SK-N-SH treated with all-trans-retinoic acid at 6 μM for 48 hours (cell line): Measurements from ENCODE around the gene KRTAP5-3.

Source experiments
- ARNTL ChIP-seq: fragments of 450-650 bp; formaldehyde crosslinking; IDR thresholded peaks from 2 replicates; pipeline ENCODE4 v1.5.0; 2020; ENCODE audit warnings: low read depth, mild to moderate bottlenecking, moderate library complexity, borderline replicate concordance
- CREB5 ChIP-seq: fragments of 250-450 bp; sonication (Bioruptor Pico); IDR thresholded peaks from 2 replicates; pipeline ENCODE4 v1.5.1; 2020; ENCODE audit warnings: low read depth, mild to moderate bottlenecking, moderate library complexity
- CSDC2 ChIP-seq: fragments of 250-450 bp; sonication (Bioruptor Pico); IDR thresholded peaks from 2 replicates; pipeline ENCODE4 v1.5.0; 2020; ENCODE audit warnings: mild to moderate bottlenecking, moderate library complexity
- SNAI2 ChIP-seq: fragments of 250-450 bp; sonication (Bioruptor Pico); IDR thresholded peaks from 2 replicates; pipeline ENCODE4 v1.5.0; 2020; ENCODE audit warnings: mild to moderate bottlenecking, moderate library complexity
- TCF4 ChIP-seq: fragments of 250-450 bp; sonication (Bioruptor Pico); IDR thresholded peaks from 2 replicates; pipeline ENCODE4 v1.8.0; 2021; ENCODE audit warnings: mild to moderate bottlenecking, moderate library complexity, borderline replicate concordance
- TOX ChIP-seq: fragments of 250-450 bp; sonication (Bioruptor Pico); IDR thresholded peaks from 2 replicates; pipeline ENCODE4 v1.8.0; 2021; ENCODE audit warnings: mild to moderate bottlenecking, moderate library complexity, borderline replicate concordance
- ZFP3 ChIP-seq: fragments of 250-450 bp; sonication (Bioruptor Pico); IDR thresholded peaks from 2 replicates; pipeline ENCODE4 v1.5.0; 2020; ENCODE audit warnings: mild to moderate bottlenecking, moderate library complexity
- ZNF70 ChIP-seq: fragments of 450-650 bp; formaldehyde crosslinking; IDR thresholded peaks from 2 replicates; pipeline ENCODE4 v1.5.0; 2020; ENCODE audit warnings: mild to moderate bottlenecking, moderate library complexity

GRCh38 chr11:1644601-1645356 is 36.5 kb upstream of the KRTAP5-3 start:
- TF ChIP-seq ZNF70 (CRISPR knock-in tag): no peak
- no peak for TF ChIP-seq ARNTL (CRISPR knock-in tag)
- no peak for TF ChIP-seq CSDC2 (CRISPR knock-in tag)
- no peak for TF ChIP-seq SNAI2
- TF ChIP-seq TCF4 (CRISPR knock-in tag): no peak
- no peak for TF ChIP-seq CREB5 (CRISPR knock-in tag)
- no peak for TF ChIP-seq ZFP3 (CRISPR knock-in tag)
- no peak for TF ChIP-seq TOX (CRISPR knock-in tag)
